Neural cell (in vitro differentiated cells): ENCODE results near the gene TAAR1.

Source experiments
- EZH2 ChIP-seq: fragments of 200-600, 300-800 bp; shearing (Covaris generic), sonication (generic); IDR thresholded peaks from 2 replicates; pipeline ENCODE4 v1.6.1; 2014; ENCODE audit warnings: antibody characterized with exemption, low read length, borderline replicate concordance, mild to moderate bottlenecking; ENCODE audit not compliant: insufficient read depth, poor library complexity, severe bottlenecking
- TF ChIP-seq, protein P1 (sequence below): fragments of 450-650 bp; IDR thresholded peaks from 2 replicates; pipeline ENCODE4 v1.5.1; 2014; ENCODE audit warnings: antibody characterized with exemption, mild to moderate bottlenecking, moderate library complexity; ENCODE audit not compliant: poor library complexity, severe bottlenecking

DNA sequence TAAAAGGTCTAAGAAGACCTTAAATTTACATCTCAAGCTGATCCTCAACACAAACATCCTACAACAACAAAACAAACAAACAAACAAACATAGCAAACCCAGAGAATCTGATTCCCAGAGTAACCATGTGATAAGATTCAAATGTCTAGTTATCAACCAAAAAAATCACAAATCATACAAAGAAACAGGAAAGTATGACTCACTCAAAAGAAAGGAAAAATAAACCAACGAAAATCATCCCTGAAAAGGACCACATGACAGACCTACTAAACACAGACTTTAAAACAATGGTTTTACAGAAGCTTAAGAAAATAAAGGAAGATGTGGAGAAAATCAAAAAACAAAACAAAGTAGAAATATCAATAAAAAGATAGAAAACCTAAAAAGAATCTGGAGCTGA is 36.8 kb upstream of the TAAR1 start:
- TF ChIP-seq, protein P1, sequence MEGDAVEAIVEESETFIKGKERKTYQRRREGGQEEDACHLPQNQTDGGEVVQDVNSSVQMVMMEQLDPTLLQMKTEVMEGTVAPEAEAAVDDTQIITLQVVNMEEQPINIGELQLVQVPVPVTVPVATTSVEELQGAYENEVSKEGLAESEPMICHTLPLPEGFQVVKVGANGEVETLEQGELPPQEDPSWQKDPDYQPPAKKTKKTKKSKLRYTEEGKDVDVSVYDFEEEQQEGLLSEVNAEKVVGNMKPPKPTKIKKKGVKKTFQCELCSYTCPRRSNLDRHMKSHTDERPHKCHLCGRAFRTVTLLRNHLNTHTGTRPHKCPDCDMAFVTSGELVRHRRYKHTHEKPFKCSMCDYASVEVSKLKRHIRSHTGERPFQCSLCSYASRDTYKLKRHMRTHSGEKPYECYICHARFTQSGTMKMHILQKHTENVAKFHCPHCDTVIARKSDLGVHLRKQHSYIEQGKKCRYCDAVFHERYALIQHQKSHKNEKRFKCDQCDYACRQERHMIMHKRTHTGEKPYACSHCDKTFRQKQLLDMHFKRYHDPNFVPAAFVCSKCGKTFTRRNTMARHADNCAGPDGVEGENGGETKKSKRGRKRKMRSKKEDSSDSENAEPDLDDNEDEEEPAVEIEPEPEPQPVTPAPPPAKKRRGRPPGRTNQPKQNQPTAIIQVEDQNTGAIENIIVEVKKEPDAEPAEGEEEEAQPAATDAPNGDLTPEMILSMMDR = no peak
- TF ChIP-seq EZH2 = no peak
